Peyer's patch (tissue), 4 donors: Measurements from ENCODE around the gene YTHDF1.

Experiments used
- CTCF ChIP-seq, 6 experiments: fragments of 450-650 bp in 4 of 6; fragments of 200-600 bp in 2 of 6; sonication (generic) in 1 of 6; IDR thresholded peaks; one replicate each; pipeline ENCODE4 v1.5.1; 2017 to 2019; ENCODE audit warnings: antibody characterized with exemption in 6 of 6, mild to moderate bottlenecking in 3 of 6, moderate library complexity in 1 of 6
- POLR2A ChIP-seq, 2 donors: fragments of 450-650 bp; IDR thresholded peaks; one replicate each; pipeline ENCODE4 v1.5.1; 2017; ENCODE audit warnings: antibody characterized with exemption in 2 of 2, mild to moderate bottlenecking in 2 of 2, moderate library complexity in 2 of 2

GRCh38 chr20:63244468-63244867, 28.5 kb upstream of the YTHDF1 start:
- TF ChIP-seq POLR2A (IDR thresholded peaks at IDR 0.05), result no peak
- TF ChIP-seq CTCF (IDR thresholded peaks at IDR 0.05), result no peak
